SK-N-SH treated with all-trans-retinoic acid at 6 μM for 48 hours (cell line): ENCODE data around the gene RPAP3.

Experiments used
- PATZ1 ChIP-seq: fragments of 250-450 bp; sonication (Bioruptor Pico); IDR thresholded peaks from 2 replicates; pipeline ENCODE4 v1.8.0; 2020; ENCODE audit warnings: mild to moderate bottlenecking, moderate library complexity, borderline replicate concordance
- POU6F1 ChIP-seq: fragments of 250-450 bp; sonication (Bioruptor Pico); IDR thresholded peaks from 2 replicates; pipeline ENCODE4 v1.8.0; 2021; ENCODE audit warnings: low read depth, mild to moderate bottlenecking, moderate library complexity, borderline replicate concordance
- TSHZ2 ChIP-seq: fragments of 250-450 bp; sonication (Bioruptor Pico); IDR thresholded peaks from 2 replicates; pipeline ENCODE4 v1.5.0; 2020; ENCODE audit warnings: mild to moderate bottlenecking, moderate library complexity
- ZNF8 ChIP-seq: fragments of 450-650 bp; formaldehyde crosslinking; IDR thresholded peaks from 2 replicates; pipeline ENCODE4 v1.5.0; 2020; ENCODE audit warnings: mild to moderate bottlenecking, moderate library complexity

GRCh38 chr12:47611906-47612305 lies 93.9 kb downstream of the RPAP3 start:
- no peak for TF ChIP-seq POU6F1 (CRISPR knock-in tag)
- no peak for TF ChIP-seq ZNF8 (CRISPR knock-in tag)
- no peak for TF ChIP-seq TSHZ2
- no peak for TF ChIP-seq PATZ1 (CRISPR knock-in tag)
